HUDEP-2 (cell line): Measurements from ENCODE around the gene ITGAV.

Experiments
- DNase-seq, 76 experiments: peaks; one replicate each; lab custom pipeline; 2025; ENCODE audit not compliant: unreplicated experiment in 76 of 76; lab: John Stamatoyannopoulos, UW

The ITGAV gene

GRCh38 chr2:186573531-186573930 is 16.3 kb upstream of the ITGAV start:
- DNase-seq: no peak

DNA sequence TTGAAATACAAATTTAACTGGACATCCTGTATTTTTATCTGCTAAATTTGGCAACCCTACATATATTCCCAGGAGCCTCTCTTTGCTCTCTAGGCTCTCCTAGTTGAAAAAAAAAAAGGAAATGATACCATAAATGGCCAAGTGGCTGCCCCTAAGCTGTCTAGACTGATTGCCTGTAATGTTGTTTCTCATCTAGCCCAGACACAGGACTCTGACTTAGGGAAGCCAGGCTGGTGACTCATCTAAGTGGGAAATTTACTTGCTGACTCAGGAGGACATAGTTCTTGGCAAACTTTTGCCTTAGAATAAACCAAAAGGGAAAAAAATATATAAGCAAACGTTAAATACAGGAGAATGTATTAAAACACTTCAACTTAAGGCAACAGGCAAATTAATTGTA is 14.6 kb upstream of the ITGAV start:
- DNase-seq: peak in 14 of 76 experiments; percentile 1 to 50 (median 20)

DNA sequence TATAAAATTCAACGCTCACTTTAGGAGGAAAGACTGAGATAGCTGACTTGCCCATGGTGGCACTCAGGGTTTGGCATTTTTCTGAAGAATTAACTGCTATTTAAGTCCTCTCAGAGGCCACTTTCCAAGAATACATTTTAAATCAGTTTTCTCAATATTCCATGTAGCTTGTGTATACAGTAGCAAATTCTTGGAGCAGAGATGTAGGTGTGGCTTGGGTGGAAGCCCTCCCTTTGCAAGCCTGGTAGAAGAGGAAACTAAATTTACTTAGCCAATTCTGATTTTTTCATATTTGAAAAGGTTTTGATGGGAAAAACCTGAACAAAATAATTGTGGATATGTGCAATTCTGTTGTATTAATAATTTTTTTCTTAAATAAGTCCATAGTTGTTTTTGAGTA is 14.0 kb upstream of the ITGAV start:
- no peak for DNase-seq

- DNase-seq: no peak
Measured at GRCh38 chr2:186576614-186577013, 13.2 kb upstream of the ITGAV start.

- no peak for DNase-seq
Measured at GRCh38 chr2:186582698-186583097, 7.2 kb upstream of the ITGAV start.

- DNase-seq: no peak
Measured at GRCh38 chr2:186584053-186584452, 5.8 kb upstream of the ITGAV start.

GRCh38 chr2:186588421-186588820 is 1.4 kb upstream of the ITGAV start:
- no peak for DNase-seq

DNA sequence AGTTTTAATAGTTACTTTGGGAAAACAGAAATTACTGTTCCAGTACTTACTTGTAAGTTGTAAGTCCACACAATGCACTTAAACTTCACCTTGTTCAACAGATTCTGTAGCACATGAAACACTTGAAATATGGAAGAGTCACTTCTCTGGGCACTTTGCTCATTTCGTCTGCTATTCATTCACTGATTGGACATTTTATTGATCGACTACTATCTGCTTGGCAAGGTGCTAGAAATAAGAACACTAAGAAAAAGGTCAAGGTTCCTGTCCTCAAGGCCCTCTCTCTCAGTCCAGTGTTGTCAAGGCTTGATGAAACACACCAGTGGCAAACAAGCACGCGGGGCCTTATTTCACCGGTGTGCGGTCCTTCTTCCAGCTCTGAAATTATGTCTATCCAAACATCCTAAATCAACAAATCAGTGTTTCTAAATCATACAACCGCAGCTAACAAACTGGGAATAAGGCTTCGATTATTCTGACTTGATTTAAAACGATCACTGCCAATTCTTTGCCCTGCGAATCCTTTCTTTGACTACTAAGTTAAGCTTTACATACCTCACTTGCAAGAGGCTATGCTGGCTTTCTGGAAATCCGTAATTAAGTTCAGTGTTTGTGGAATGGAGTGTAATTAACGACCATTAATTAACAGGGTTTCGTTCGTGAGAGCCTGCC is 780 bp upstream of the ITGAV start:
- peak in 1 of 76 experiments; percentile 7 for DNase-seq

DNA sequence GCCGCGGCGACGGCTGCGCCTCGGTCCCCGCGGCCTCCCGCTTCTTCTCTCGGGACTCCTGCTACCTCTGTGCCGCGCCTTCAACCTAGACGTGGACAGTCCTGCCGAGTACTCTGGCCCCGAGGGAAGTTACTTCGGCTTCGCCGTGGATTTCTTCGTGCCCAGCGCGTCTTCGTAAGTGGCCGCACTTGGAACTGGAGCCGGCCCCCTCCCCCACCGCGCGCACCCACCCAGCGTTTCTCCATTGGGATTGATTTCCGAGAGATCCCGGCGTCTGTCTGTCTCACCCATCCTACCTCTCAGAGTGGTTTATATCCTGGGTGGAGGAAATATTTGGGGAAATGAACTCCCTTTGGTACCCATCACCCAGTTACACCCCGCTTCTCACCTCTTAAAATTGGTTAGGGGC is 498 bp downstream of the ITGAV start:
- DNase-seq: peak in 7 of 76 experiments; percentile 4 to 44 (median 25)

GRCh38 chr2:186590759-186591505 is 1.1 kb downstream of the ITGAV start:
- DNase-seq: peak in 39 of 76 experiments; percentile 3 to 47 (median 24)

- DNase-seq: no peak
Measured at GRCh38 chr2:186591506-186591890, 1.6 kb downstream of the ITGAV start.

GRCh38 chr2:186592137-186592875 is 2.5 kb downstream of the ITGAV start:
- no peak for DNase-seq

- no peak for DNase-seq
Measured at GRCh38 chr2:186593523-186593922, 3.7 kb downstream of the ITGAV start.

GRCh38 chr2:186594001-186594722 is 4.3 kb downstream of the ITGAV start:
- DNase-seq: no peak

- DNase-seq: peak in 6 of 76 experiments; percentile 4 to 17 (median 7)
Measured at GRCh38 chr2:186595219-186595618, 5.4 kb downstream of the ITGAV start.

DNA sequence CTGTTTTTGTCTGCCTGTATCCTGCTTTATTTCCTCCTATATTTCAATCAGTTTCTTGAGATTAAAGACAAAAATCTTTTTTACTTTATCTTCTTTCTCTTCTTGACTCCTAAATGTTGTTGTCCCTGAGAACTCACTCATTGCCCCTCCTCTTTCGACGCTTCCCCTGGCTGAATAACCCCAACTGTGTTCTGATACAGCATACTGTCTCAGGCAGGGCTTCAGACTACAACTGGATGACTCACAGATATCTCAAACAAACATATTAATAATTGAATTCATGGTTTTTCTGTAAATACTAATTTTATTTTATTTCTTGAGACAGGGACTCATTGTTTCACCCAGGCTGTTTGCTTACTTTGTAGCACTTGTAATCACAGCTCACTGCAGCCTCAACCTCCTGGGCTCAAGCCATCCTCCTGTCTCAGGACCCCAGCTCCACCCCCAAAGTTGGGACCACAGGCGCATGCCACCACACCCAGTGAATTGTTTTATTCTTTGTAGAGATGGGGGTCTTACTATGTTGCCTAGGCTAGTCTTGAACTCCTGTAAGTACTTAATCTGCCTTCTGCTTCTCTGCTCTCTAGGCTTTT is 9.4 kb downstream of the ITGAV start:
- no peak for DNase-seq

- DNase-seq: no peak
Measured at GRCh38 chr2:186603286-186603685, 13.4 kb downstream of the ITGAV start.

- DNase-seq: no peak
Measured at GRCh38 chr2:186605041-186605440, 15.2 kb downstream of the ITGAV start.

GRCh38 chr2:186607660-186608324 is 17.9 kb downstream of the ITGAV start:
- DNase-seq: no peak

GRCh38 chr2:186610785-186611184 is 20.9 kb downstream of the ITGAV start:
- no peak for DNase-seq
